Hypothalamus (tissue), 51 donors: ENCODE data around the gene FOXN3.

ENCODE experiments used
- DNase-seq, 51 donors: peaks; one replicate each; lab custom pipeline; 2025; lab: John Stamatoyannopoulos, UW

Gene FOXN3

DNA sequence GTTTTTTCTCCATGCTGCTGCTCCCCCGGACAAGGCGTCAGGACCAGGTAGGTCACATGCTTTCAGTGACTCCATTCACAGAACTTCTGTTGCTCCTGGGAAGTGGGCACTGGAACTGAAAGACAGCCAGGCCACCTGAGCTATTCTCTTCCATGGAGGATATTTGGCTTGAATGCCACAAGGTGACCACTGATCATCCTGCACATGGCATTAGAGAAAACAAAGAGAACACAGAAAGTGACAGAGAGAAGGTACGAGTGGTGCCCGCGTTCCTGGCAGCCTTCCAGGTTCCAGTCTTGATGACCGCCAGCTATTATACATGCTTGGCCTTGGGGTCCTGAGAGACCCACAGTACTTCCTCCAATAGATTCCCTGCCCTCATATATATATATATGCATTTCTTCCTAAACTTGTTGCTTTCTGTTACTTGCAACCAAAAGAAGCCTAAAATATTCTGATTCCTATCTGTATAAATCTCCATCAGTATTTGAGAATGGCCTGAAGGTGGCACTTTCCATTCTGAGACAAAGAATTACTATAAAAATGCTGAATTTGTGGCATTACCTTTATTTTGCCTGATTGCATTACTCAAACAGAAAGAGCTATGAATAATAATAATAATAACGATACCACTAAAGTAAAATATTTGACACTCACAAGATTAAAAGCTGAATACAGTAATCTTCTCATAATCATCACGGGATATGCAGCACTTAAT, 174.9 kb downstream of the FOXN3 start:
- no peak for DNase-seq

DNA sequence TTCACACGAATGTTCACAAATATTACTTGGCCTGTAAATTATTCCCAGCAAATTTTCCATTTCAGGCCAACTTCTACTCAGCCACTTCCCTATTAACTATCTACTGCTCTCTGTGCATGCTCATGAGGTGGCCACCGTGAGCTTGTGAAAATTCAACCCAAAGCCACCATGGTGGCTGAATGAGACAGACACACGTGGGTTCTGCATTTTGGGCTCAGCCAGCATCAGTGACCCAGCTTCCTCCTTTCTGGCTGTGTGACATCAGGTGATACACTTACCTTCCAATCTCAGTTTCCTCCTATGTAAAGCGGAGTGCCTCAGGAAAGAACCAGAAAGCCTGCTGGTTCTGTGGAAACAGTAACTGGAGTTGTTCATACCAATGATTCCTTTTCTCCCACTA, 175.8 kb downstream of the FOXN3 start:
- no peak for DNase-seq

DNA sequence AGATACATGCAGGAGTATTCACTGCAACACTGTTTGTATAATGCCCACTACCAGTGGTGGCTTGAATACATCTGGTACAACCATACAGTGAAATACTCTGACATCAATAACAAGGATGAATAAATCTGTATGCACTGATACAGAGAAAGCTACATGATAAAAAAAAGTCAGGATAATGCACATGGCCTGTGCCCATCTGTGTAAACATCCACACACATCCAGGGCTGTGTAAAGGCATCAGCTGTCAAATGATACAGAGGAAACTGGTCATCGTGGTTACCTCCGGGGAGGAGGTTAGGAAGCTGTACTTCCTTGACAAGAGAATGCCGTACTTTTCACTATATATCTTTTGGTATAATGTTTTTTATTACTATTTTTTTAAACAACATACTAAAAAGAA, 176.6 kb downstream of the FOXN3 start:
- no peak for DNase-seq

DNA sequence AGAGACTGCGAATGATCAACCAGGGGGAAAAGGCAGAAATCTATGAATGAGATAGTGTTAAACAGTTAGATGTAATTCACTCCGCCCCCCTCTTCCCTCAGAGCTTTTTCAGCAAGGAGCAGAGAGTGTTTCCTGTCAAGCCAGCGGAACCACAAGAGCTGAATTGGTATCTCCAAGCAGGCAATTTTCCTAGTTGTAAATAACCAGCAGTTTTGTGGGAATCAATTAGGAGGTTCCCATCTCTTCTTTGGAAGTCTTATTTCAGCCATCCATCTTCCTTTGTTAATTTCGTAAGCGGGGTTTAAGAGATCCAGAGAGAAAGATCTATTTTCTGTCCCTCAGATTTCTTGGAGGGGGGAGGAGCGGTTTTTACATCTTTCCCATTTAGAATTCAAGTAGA, 178.0 kb downstream of the FOXN3 start:
- no peak for DNase-seq

DNA sequence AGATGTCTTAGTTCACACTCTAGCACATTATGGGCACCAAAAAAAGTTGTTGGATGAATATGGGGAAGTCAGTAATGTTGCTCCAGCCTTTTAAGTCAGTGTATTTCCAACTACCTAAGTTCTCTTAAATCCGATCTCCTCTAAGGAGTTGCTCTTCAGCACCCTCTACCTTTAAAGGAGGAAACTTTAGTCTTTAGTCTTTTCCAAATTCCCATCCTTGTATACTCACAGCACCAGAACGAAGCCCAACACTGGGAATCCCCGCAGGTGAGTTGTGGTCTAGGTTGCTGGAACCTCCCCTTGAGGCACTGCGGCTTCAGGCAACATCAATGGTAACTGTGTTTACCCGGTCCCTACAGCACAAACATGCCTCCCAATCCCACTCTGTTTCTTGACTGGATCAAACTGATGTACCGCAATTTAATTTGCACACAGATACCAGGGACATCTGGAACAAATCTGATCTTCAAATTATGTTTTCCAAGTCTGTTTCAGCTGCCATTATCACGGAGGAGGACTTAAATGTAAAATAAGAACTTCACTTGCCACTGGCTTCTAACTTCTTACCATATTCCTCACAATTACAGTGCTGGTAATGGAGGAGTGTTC, 179.0 kb downstream of the FOXN3 start:
- no peak for DNase-seq

DNA sequence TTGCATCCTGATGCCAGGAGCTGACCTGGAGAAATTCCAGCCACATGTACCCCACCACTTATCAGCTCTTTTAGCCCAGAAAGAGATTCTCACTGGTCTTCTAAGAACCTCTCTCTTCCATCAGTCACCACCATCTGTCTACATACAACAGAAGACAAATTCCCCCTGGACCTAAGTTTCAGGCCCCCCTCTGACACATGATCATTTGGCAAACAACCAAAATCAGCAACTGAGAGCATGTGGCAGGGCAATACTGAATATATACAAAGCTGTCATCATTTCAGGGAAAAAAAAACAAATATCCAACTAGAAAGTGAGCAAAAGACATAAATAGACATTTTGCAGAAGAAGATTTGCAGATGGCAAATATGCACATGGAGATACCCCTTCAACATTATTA, 180.2 kb downstream of the FOXN3 start:
- DNase-seq: no peak

DNA sequence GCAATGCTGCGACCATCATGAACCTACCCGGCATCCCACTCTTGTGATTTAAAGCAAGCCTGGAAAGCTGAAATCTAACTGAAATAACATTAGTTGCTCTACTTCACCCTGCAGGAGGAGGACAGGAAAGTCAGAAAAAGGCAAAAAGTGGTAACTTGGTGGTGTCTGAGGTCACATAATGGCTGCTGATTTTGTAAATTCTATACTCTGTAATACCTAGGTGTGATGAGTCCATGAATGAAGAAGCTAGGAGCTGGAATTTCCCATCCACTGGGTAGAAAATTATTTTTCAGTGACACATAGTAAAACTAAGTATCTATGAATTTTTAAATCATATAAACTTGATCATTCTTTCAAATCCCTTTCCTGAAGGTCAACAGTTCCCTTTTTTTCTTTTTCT, 183.8 kb downstream of the FOXN3 start:
- no peak for DNase-seq

DNA sequence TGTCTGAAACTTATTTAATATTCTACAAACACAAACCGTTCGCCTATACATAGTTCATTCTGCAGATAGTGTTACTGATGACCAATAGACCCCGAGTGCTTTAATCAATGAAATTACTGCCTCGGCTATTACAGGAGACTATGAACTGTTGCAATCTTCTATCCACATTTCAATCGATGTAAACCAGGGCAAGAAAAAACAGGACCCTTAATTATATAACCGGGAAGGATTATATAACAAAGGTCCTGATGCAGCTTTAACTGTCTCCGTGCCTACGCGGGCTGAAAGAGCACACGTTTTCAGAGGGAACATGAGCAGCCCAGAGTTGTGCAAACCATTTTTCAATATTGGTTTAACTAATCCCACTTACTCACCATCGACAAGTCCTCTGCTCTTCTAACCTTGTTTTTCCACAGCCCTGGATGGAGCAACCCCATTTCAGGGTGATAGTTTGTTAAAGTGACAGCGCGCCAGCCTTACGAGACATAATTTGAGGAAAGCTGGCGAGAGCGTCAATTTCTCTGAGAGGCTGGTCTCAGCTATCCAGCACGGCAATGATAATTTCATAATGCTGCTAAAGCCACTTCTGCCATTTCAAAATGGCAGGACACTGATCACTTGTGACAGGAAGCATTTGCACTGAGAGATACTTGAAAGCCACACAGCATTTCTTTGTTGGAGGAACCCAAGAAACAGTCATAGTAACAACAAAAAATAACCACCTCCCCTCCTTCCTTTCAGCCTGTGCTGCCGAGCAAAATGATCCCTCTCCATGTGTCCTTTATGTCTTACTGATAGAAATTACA, 184.6 kb downstream of the FOXN3 start:
- DNase-seq: no peak

DNA sequence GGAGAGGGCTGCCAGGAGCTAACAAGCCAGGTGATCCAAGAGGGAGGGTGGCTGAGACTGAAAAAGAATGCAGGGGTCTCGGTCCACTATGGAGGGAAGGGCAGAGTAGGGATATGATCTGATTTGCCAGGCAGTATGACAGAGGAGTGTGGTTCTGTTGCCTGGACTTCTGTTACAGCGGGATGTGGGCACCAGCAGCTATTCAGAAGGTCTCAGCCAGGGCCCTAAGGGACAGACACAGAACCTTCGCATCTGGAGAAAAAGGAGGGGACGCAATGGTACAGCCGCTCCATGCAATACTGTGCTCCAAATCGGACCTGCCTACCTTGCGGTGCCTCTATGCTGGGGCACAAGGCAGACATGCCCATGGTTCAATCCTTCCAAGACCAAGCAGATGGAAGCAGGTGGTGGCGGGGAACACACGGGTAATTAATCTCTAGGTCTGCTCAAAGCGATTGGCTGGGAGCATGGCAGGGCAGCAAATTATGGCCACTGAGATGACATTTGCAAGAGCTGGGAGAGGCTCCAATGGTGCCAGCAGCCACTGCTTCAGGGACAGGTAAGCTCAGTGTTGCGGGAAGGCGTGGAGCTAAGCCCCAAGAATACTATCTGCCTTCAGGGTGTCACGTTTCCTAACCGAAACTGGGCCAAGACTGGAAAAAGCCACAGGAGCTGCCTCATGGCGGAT, 185.5 kb downstream of the FOXN3 start:
- no peak for DNase-seq

DNA sequence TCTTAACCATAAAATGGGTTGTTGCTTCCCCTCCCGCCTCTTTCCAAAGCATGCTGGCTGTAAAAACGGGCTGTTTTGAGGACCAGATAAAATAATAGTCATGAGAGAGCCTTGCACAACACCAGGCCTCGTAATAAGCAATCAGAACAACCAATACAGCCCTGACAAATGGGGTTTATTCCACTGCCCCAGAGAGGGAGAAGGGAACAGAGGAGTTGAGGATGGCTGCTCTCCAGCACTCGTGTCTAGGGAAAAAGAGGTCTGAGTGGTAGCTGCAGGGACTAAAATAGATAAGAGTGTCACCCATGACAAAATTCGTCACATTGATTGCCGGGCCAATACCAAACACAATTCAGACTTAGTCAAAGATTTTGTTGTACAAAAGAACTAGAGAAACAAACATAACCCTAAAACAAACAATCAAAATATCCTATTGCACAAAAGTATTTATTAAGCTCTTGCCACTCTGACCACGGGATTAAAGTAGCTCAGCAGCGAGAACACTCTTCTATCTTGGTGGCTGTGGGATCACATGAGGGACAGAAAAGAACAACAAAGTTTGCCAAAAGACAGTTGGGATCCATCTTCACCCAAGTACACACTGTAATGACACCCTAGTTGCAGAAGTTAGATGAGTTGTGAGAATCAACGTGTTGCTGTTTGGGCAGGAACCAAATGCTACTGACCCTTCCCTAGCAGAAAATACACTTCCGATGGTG, 188.0 kb downstream of the FOXN3 start:
- no peak for DNase-seq

DNA sequence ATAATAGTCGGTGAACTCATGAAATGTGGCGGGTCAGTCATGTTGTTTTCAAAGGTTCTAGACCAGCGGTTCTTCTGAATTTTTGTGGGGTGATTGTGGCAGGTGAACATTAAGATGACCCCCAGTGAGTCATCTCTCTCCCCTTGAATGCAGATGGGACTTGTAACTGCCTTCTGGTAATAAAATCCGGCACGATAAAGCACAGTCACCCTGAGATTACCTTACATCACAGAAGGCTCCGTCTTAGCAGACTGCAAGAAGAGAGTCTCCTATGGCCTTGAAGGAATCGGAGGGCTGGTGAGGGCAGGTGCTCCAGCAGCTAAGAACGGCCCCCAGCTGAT, 189.6 kb downstream of the FOXN3 start:
- no peak for DNase-seq

DNA sequence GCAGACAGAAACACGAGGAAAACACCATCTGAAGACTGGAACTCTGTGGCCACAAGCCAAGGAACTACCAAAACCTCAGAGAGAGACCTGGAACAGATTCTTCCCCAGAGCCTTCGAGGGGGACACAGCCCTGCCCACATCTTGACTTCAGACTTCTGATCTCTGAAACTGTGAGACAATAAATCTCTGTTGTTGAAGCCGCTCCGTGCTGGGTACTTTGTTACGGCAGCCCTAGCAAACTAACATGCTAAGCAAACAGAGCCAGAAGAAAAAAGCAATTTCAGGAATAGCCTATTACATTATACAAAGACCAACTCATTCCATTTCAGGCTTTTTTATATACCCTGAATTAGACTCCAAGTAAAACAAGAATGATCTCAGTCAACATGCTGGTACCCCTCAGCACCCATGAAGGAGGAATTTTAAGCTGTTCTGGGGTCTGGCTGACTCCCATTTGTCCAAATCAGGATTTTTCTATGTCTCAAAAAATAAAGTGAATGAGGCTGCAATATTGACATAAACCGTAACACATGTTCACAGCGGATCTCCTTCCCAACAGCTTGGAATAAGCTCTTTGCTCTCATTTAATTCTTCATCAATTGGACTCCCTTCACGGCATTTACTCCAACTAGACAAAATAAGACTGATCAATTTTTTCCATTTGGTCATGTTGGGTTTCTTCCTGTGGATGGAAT, 190.1 kb downstream of the FOXN3 start:
- peak in 1 of 51 donors; percentile 11 for DNase-seq

DNA sequence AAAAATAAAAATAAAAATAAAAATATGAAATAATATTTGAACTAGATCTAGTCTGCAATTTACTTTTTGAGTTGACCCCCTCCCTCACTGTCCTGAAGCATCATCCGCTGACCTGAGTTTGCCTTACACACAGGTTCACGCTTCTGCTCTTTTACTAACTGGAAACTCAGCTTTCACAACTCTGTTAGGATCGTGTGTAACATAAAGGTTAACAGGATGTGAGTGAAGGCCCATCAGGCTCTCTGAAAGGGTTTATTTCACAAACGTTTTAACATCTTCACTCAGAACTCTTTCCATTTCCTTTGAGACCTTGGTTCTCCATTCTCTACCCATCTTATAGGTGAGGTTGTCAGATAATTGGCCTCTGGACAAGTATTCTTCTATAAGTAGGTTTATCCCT, 191.4 kb downstream of the FOXN3 start:
- DNase-seq: no peak

DNA sequence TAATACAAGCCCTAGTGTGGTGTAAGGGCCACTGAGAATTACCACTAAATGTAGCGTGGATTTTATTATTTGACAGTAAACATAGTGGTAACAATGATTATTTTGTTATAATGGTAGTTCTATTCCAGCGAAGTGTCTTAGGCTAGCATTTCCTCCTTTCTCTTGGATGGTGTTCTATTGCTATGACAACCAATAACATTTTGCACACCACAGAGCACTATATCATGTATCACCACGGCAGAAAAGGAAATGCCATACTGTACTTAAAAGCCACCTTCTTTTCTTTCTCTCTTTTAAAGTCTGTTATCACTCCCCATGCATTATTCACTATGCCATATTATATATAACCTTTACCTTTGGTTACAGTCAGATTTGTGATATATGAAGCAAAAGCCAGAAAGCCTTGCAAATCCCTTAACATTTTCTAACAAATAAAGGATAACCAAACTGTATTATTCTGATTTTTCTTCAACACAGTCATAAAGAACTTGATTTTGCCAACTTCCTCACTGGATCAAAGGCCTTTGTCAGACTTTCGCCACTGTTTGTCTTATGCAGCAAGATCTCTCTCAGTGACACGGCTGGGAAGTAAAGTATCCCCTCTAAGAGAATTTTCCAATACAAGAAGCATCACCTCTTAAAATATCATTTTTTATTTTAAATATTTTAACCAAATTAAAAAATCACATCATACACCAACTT, 195.8 kb downstream of the FOXN3 start:
- no peak for DNase-seq

DNA sequence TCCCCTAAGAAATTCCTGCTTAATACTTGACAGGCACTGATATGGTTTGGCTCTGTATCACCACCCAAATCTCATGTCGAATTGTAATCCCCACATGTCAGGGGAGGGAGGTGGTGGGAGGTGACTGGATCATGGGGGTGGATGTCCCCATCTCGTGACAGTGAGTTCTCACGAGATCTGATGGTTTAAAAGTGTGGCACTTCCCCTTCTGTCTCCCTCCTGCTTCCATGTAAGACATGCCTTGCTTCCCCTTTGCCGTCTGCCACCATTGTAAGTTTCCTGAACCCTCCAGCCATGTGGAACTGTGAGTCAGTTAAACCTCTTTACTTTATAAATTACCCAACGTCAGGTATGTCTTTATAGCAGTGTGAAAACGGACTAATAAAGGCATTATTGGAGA, 198.0 kb downstream of the FOXN3 start:
- no peak for DNase-seq

DNA sequence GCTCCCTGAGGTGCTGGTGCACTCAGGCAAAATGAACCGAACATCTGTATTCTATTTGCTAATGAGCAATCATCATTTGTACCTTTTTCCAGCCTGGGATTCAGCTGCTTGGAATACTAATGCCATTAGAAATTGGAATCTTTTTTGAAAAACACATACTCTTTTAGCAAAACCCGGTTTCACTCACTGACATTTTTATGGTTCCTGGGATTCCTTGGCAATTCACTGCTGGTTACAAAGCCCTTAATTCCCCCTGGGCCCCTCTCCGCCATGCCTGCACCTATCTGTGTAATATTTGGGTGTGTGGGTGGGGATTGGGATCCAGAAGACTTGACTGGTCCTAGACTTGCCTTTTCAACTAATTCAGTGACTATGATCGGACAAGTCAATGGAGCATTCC, 199.1 kb downstream of the FOXN3 start:
- no peak for DNase-seq

DNA sequence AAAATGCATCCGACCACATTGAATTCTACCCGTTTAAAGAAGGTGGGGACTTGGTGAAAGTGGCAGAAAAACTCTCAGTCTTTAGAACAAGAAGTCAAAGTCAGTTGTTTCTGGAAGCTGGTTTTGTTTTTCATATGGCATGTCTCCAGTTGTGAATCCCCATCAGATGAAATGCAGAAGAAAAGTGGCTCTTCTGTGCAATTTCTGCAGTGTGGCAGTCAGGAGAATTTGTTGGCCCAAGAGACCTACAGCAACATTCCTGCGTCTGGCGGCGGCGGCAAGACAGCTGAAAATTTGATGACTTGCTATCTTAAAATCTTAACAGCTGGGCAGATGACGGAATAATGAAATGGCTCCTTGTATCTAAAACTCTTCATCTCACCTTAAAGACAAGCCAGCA, 201.5 kb downstream of the FOXN3 start:
- no peak for DNase-seq

DNA sequence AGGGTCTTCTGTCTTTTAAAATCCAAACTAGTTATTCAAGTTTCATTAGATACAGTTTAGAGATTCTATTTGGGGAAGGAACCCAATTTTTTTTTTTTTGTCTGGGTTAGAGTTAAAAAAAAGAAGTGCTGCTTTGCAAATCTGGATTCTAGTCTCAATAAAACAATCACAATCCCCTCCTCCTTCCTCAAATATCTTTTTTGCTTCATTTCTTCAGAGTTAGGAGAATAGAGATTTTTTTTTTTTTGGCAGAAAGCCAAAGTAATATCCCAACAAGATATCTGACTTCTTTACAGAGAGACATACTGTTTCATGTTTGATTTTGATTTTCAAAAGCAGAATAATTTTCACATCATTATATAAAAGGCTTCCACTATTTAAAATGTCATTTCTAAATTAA, 201.9 kb downstream of the FOXN3 start:
- DNase-seq: no peak

DNA sequence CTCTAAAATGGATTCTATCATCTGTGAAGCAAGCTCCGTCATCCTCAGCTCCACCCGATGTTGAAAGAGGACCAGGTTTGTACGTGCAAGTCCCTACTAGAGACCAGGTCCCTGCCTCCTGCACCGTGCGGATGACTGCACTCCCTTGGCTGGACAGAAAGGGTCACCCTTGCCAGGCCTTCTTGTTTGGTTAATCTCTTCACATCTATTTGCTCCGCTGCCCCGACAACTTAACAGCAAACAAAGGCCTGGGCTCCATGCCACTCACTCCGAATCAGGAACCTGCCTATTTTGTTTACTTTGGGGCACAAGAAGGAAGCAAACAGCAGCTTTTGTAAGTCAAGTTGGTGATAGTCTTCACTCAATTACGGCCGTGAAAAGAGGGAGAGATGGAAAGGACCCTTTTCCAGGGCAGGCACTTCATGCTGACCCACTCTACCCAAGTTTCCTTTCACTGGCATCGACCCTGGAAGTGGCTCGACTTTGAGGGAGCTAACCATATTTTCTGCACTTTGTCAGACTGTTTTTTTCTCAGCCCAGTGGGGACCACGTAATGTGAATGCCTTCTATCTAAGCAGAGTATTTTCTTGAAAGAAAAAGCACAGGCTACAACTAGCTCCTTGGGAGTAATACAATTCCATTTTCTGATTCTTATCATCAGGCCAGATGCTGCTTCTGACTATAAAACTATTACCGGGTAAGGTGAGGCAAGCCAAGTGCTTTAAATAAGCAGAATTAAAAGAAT, 202.6 kb downstream of the FOXN3 start:
- peak in 31 of 51 donors; percentile 3 to 52 (median 22) for DNase-seq
